Stomach (tissue), 4 donors: ENCODE results near the gene COBL.

Source experiments
- POLR2A ChIP-seq, 4 donors: fragments of 450-650 bp; IDR thresholded peaks; one replicate each; pipeline ENCODE4 v1.6.1; 2016; ENCODE audit warnings: antibody characterized with exemption in 4 of 4, control low read depth in 2 of 4, mild to moderate bottlenecking in 1 of 4, moderate library complexity in 1 of 4
- TF ChIP-seq, protein P1 (sequence below), 7 experiments: fragments of 450-650 bp in 4 of 7; fragments of 200-600 bp in 3 of 7; sonication (generic) in 3 of 7; IDR thresholded peaks; one replicate each; pipeline ENCODE4 v1.5.1; 2016 to 2019; ENCODE audit warnings: antibody characterized with exemption in 7 of 7, control low read depth in 2 of 7, mild to moderate bottlenecking in 1 of 7

DNA sequence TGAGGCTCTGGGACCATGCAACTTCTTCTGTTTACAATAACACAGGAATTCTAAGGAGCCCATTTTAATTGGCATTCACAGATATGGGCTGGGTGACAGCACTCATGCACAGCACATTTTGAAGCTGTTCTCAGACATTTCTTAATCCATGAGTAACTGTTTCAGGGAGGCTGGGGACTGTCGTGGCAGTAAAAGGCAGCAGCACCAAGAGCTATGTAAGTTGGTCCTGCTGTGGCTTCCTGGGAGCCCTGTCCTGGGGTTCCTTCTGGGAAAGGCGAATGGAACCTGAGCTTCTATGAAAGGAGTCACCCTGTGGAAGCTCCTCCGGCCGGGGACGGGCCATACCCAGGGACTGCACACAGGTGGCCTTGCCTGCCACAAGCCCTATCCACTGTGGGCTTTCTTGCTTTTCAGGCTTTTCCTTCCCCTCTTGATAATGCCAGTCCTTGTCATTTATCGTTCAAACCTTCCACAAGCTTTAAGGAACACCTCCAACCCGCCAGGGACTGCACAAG lies 40.5 kb downstream of the COBL start:
- TF ChIP-seq POLR2A (IDR thresholded peaks at IDR 0.05): no peak
- TF ChIP-seq, protein P1, sequence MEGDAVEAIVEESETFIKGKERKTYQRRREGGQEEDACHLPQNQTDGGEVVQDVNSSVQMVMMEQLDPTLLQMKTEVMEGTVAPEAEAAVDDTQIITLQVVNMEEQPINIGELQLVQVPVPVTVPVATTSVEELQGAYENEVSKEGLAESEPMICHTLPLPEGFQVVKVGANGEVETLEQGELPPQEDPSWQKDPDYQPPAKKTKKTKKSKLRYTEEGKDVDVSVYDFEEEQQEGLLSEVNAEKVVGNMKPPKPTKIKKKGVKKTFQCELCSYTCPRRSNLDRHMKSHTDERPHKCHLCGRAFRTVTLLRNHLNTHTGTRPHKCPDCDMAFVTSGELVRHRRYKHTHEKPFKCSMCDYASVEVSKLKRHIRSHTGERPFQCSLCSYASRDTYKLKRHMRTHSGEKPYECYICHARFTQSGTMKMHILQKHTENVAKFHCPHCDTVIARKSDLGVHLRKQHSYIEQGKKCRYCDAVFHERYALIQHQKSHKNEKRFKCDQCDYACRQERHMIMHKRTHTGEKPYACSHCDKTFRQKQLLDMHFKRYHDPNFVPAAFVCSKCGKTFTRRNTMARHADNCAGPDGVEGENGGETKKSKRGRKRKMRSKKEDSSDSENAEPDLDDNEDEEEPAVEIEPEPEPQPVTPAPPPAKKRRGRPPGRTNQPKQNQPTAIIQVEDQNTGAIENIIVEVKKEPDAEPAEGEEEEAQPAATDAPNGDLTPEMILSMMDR (IDR thresholded peaks at IDR 0.05): no peak
